SK-N-SH treated with all-trans-retinoic acid at 6 μM for 48 hours (cell line): Measurements from ENCODE around the gene RNFT1.
"Not testable (repeated sequence)": the region's sequence is repeated elsewhere in the genome, so short reads cannot be mapped to it uniquely, and the experiment has no call there.

Experiments used
- BACH2 ChIP-seq: fragments of 250-450 bp; sonication (Bioruptor Pico); IDR thresholded peaks from 2 replicates; pipeline ENCODE4 v1.9.0; 2021; ENCODE audit warnings: mild to moderate bottlenecking, borderline replicate concordance
- PATZ1 ChIP-seq: fragments of 250-450 bp; sonication (Bioruptor Pico); IDR thresholded peaks from 2 replicates; pipeline ENCODE4 v1.8.0; 2020; ENCODE audit warnings: mild to moderate bottlenecking, moderate library complexity, borderline replicate concordance

GRCh38 chr17:60004561-60004960 is 40.0 kb upstream of the RNFT1 start:
- TF ChIP-seq PATZ1; BACH2 (CRISPR knock-in tag): not testable (repeated sequence)
